IPS DF 6.9 (cell line): Measurements from ENCODE around the gene MDFI.

ENCODE experiments used
- DNase-seq: peaks from one replicate; pipeline ENCODE4 v3.0.0-alpha.2; 2013; ENCODE audit warnings: low read depth, low spot score
- H3K27ac ChIP-seq: one replicate; pipeline ENCODE4 v1.5.1; 2013; ENCODE audit warnings: low read length, control low read depth
- H3K27me3 ChIP-seq: 2 replicates; pipeline ENCODE4 v1.6.1; 2013; ENCODE audit warnings: mild to moderate bottlenecking, low read length; ENCODE audit not compliant: control insufficient read depth, insufficient read depth
- H3K36me3 ChIP-seq: 2 replicates; pipeline ENCODE4 v1.6.1; 2013; ENCODE audit warnings: low read length; ENCODE audit not compliant: control insufficient read depth, insufficient read depth
- H3K4me1 ChIP-seq: 2 replicates; pipeline ENCODE4 v1.6.1; 2013; ENCODE audit warnings: low read length; ENCODE audit not compliant: control insufficient read depth, insufficient read depth
- H3K4me3 ChIP-seq: 2 replicates; pipeline ENCODE4 v1.5.1; 2013; ENCODE audit warnings: mild to moderate bottlenecking, low read length
- H3K9me3 ChIP-seq: 2 replicates; pipeline ENCODE4 v1.6.1; 2013; ENCODE audit warnings: low read length, inconsistent platforms; ENCODE audit not compliant: control insufficient read depth, insufficient read depth
- WGBS: extraction: QIAGEN DNeasy Blood & Tissue Kit; methylation state at CpG from one replicate; pipeline ENCODE4 v1.1.7; 2013; ENCODE audit warnings: mixed read lengths, missing lambda C conversion rate; ENCODE audit not compliant: insufficient read length, insufficient coverage; 5-methylcytosine and 5-hydroxymethylcytosine counted together

MDFI gene

GRCh38 chr6:41648921-41649320 lies 10.7 kb downstream of the MDFI start:
- Histone ChIP-seq H3K27ac (no peak overlapping the region), H3K4me3 (no peak overlapping the region; the same call in 1 of the 2 replicates), H3K9me3 (no peaks in the 10 kb centered on the region), H3K36me3 (peaks cover 35% of the 10 kb centered on the region), H3K4me1 (peaks cover 2% of the 10 kb centered on the region), H3K27me3 (no peaks in the 10 kb centered on the region)
- DNase-seq = no peak
- no CpG with 5 or more reads among the region's 5 CpGs for WGBS

GRCh38 chr6:41649596-41649995 lies 11.3 kb downstream of the MDFI start:
- Histone ChIP-seq H3K4me3 (no peak overlapping the region), H3K27me3 (no peaks in the 10 kb centered on the region), H3K4me1 (no peaks in the 10 kb centered on the region), H3K27ac (no peak overlapping the region), H3K36me3 (peaks cover 35% of the 10 kb centered on the region), H3K9me3 (no peaks in the 10 kb centered on the region)
- no peak for DNase-seq
- no CpG with 5 or more reads among the region's 10 CpGs for WGBS

- H3K4me1 ChIP-seq = no peaks in the 10 kb centered on the region
- no peak overlapping the region for H3K27ac ChIP-seq
- no peaks in the 10 kb centered on the region for H3K9me3 ChIP-seq
- H3K36me3 ChIP-seq = peaks cover 35% of the 10 kb centered on the region
- no peaks in the 10 kb centered on the region for H3K27me3 ChIP-seq
- H3K4me3 ChIP-seq = no peak overlapping the region
- no peak for DNase-seq
- no CpG with 5 or more reads among the region's 2 CpGs for WGBS
Observed at GRCh38 chr6:41650120-41650519, 11.9 kb downstream of the MDFI start.

- no CpG with 5 or more reads among the region's 11 CpGs for WGBS
- H3K4me1 ChIP-seq = no peaks in the 10 kb centered on the region
- DNase-seq = no peak
- no peak overlapping the region for H3K27ac ChIP-seq
- peaks cover 31% of the 10 kb centered on the region for H3K36me3 ChIP-seq
- H3K9me3 ChIP-seq = no peaks in the 10 kb centered on the region
- no peaks in the 10 kb centered on the region for H3K27me3 ChIP-seq
- H3K4me3 ChIP-seq = no peak overlapping the region
Observed at GRCh38 chr6:41651246-41651961, 13.1 kb downstream of the MDFI start.

GRCh38 chr6:41651962-41652657 lies 13.8 kb downstream of the MDFI start:
- Histone ChIP-seq H3K9me3 (no peaks in the 10 kb centered on the region), H3K27ac (no peak overlapping the region), H3K27me3 (no peaks in the 10 kb centered on the region), H3K4me3 (no peak overlapping the region), H3K36me3 (peaks cover 30% of the 10 kb centered on the region), H3K4me1 (no peaks in the 10 kb centered on the region)
- no CpG with 5 or more reads among the region's 14 CpGs for WGBS
- no peak for DNase-seq

- H3K36me3 ChIP-seq = peaks cover 29% of the 10 kb centered on the region
- DNase-seq = no peak
- H3K27me3 ChIP-seq = no peaks in the 10 kb centered on the region
- H3K27ac ChIP-seq = no peak overlapping the region
- no CpG with 5 or more reads among the region's 32 CpGs for WGBS
- no peaks in the 10 kb centered on the region for H3K9me3 ChIP-seq
- no peak overlapping the region for H3K4me3 ChIP-seq
- no peaks in the 10 kb centered on the region for H3K4me1 ChIP-seq
Observed at GRCh38 chr6:41652866-41653652, 14.8 kb downstream of the MDFI start.

- no peak for DNase-seq
- Histone ChIP-seq H3K4me3 (no peak overlapping the region), H3K27me3 (no peaks in the 10 kb centered on the region), H3K4me1 (no peaks in the 10 kb centered on the region; the same call in 1 of the 2 replicates), H3K27ac (no peak overlapping the region), H3K36me3 (peaks cover 25% of the 10 kb centered on the region), H3K9me3 (no peaks in the 10 kb centered on the region)
- WGBS = no CpG with 5 or more reads among the region's 5 CpGs
Observed at GRCh38 chr6:41653691-41654090, 15.4 kb downstream of the MDFI start.

GRCh38 chr6:41654151-41654697 lies 16.0 kb downstream of the MDFI start:
- H3K27ac ChIP-seq = no peak overlapping the region
- H3K4me1 ChIP-seq = no peaks in the 10 kb centered on the region; the same call in 1 of the 2 replicates
- no peaks in the 10 kb centered on the region for H3K27me3 ChIP-seq
- no peak for DNase-seq
- H3K36me3 ChIP-seq = peaks cover 20% of the 10 kb centered on the region
- H3K9me3 ChIP-seq = no peaks in the 10 kb centered on the region
- H3K4me3 ChIP-seq = no peak overlapping the region
- no CpG with 5 or more reads among the region's 5 CpGs for WGBS

- H3K4me1 ChIP-seq = no peaks in the 10 kb centered on the region; the same call in 1 of the 2 replicates
- H3K4me3 ChIP-seq = no peak overlapping the region
- H3K27ac ChIP-seq = no peak overlapping the region
- H3K36me3 ChIP-seq = peaks cover 19% of the 10 kb centered on the region
- H3K9me3 ChIP-seq = no peaks in the 10 kb centered on the region
- no CpG with 5 or more reads among the region's 8 CpGs for WGBS
- no peaks in the 10 kb centered on the region for H3K27me3 ChIP-seq
- no peak for DNase-seq
Observed at GRCh38 chr6:41654698-41655151, 16.5 kb downstream of the MDFI start.

GRCh38 chr6:41655176-41655575 lies 16.9 kb downstream of the MDFI start:
- no peaks in the 10 kb centered on the region for H3K27me3 ChIP-seq
- no peak overlapping the region for H3K4me3 ChIP-seq
- peaks cover 18% of the 10 kb centered on the region for H3K36me3 ChIP-seq
- H3K27ac ChIP-seq = no peak overlapping the region
- DNase-seq = no peak
- H3K9me3 ChIP-seq = no peaks in the 10 kb centered on the region
- WGBS = no CpG with 5 or more reads among the region's 8 CpGs
- no peaks in the 10 kb centered on the region; the same call in 1 of the 2 replicates for H3K4me1 ChIP-seq
